Inferior parietal cortex (tissue), 1 donor: ENCODE results near the gene VRK1.
"Not testable (repeated sequence)": the region's sequence is repeated elsewhere in the genome, so short reads cannot be mapped to it uniquely, and the experiment has no call there.

ENCODE experiments used
- DNase-seq: peaks from one replicate; pipeline ENCODE4 v3.0.0-alpha.2; 2016; ENCODE audit errors: extremely low spot score

The VRK1 gene

GRCh38 chr14:96883974-96884373, 86.8 kb downstream of the VRK1 start:
- DNase-seq = not testable (repeated sequence)

- no peak for DNase-seq
These were observed 91.0 kb downstream of the VRK1 start for GRCh38 chr14:96888158-96888557.

GRCh38 chr14:96888593-96888992, 91.4 kb downstream of the VRK1 start:
- no peak for DNase-seq

- DNase-seq = no peak
These were observed 91.9 kb downstream of the VRK1 start for GRCh38 chr14:96889091-96889490.

- DNase-seq = no peak
These were observed 96.9 kb downstream of the VRK1 start for GRCh38 chr14:96893966-96894622.

GRCh38 chr14:96894966-96895365, 97.8 kb downstream of the VRK1 start:
- DNase-seq = no peak

GRCh38 chr14:96895658-96896271, 98.6 kb downstream of the VRK1 start:
- no peak for DNase-seq

- DNase-seq = no peak
These were observed 100.0 kb downstream of the VRK1 start for GRCh38 chr14:96897184-96897583.

GRCh38 chr14:96901227-96901626, 104.0 kb downstream of the VRK1 start:
- DNase-seq = no peak

GRCh38 chr14:96902004-96902403, 104.8 kb downstream of the VRK1 start:
- no peak for DNase-seq

- no peak for DNase-seq
These were observed 106.4 kb downstream of the VRK1 start for GRCh38 chr14:96903444-96904023.

- no peak for DNase-seq
These were observed 107.0 kb downstream of the VRK1 start for GRCh38 chr14:96904201-96904600.

- no peak for DNase-seq
These were observed 107.9 kb downstream of the VRK1 start for GRCh38 chr14:96905065-96905464.

- DNase-seq = no peak
These were observed 108.6 kb downstream of the VRK1 start for GRCh38 chr14:96905825-96906224.

GRCh38 chr14:96906434-96906833, 109.3 kb downstream of the VRK1 start:
- no peak for DNase-seq

GRCh38 chr14:96909841-96910364, 112.7 kb downstream of the VRK1 start:
- DNase-seq = no peak

- no peak for DNase-seq
These were observed 114.4 kb downstream of the VRK1 start for GRCh38 chr14:96911499-96912149.

GRCh38 chr14:96914571-96915128, 117.5 kb downstream of the VRK1 start:
- no peak for DNase-seq

- no peak for DNase-seq
These were observed 118.3 kb downstream of the VRK1 start for GRCh38 chr14:96915478-96915877.

GRCh38 chr14:96916751-96917150, 119.6 kb downstream of the VRK1 start:
- no peak for DNase-seq

- DNase-seq = peak; percentile 18
These were observed 120.3 kb downstream of the VRK1 start for GRCh38 chr14:96917442-96917963.

GRCh38 chr14:96920023-96920422, 122.8 kb downstream of the VRK1 start:
- DNase-seq = no peak
